Smooth muscle cell (in vitro differentiated cells): ENCODE results near the gene KIRREL2. TPM values are rescaled to one million over a fixed set of nuclear protein-coding genes. Genes with fewer than 3 reads are reported as not detected.

ENCODE experiments used
- DNase-seq: peaks from one replicate; lab custom pipeline; 2025; ENCODE audit not compliant: unreplicated experiment; lab: John Stamatoyannopoulos, UW
- H2AFZ ChIP-seq: fragments of 200-600 bp; sonication (generic); 2 replicates; pipeline ENCODE4 v1.6.0; 2016; ENCODE audit warnings: antibody characterized with exemption, low read depth, mild to moderate bottlenecking
- H3F3A ChIP-seq: fragments of 200-600 bp; sonication (generic); 2 replicates; pipeline ENCODE4 v1.6.0; 2017; ENCODE audit warnings: antibody characterized with exemption, low read depth
- H3K27ac ChIP-seq: fragments of 200-600 bp; sonication (generic); 2 replicates; pipeline ENCODE4 v1.5.1; 2016; ENCODE audit warnings: low read depth, mild to moderate bottlenecking
- H3K27me3 ChIP-seq: fragments of 200-600 bp; sonication (generic); 2 replicates; pipeline ENCODE4 v1.6.1; 2016; ENCODE audit warnings: low read depth, mild to moderate bottlenecking
- H3K36me3 ChIP-seq: fragments of 200-600 bp; sonication (generic); 2 replicates; pipeline ENCODE4 v1.5.1; 2016; ENCODE audit warnings: low read depth
- H3K4me1 ChIP-seq: fragments of 200-600 bp; sonication (generic); 2 replicates; pipeline ENCODE4 v1.5.1; 2016; ENCODE audit warnings: low read depth
- H3K4me2 ChIP-seq: fragments of 200-600 bp; sonication (generic); 2 replicates; pipeline ENCODE4 v1.6.0; 2016; ENCODE audit warnings: mild to moderate bottlenecking
- H3K4me3 ChIP-seq: fragments of 200-600 bp; sonication (generic); 2 replicates; pipeline ENCODE4 v1.5.1; 2016; ENCODE audit warnings: mild to moderate bottlenecking
- H3K79me2 ChIP-seq: fragments of 200-600 bp; sonication (generic); 2 replicates; pipeline ENCODE4 v1.6.0; 2016; ENCODE audit warnings: low read depth, mild to moderate bottlenecking
- H3K9ac ChIP-seq: fragments of 200-600 bp; sonication (generic); 2 replicates; pipeline ENCODE4 v1.6.0; 2016; ENCODE audit warnings: low read depth
- H3K9me3 ChIP-seq: fragments of 200-600 bp; sonication (generic); replicated peaks from 2 replicates; pipeline ENCODE4 v1.5.1; 2016; ENCODE audit warnings: low read depth
- H4K20me1 ChIP-seq: fragments of 200-600 bp; sonication (generic); 2 replicates; pipeline ENCODE4 v1.6.0; 2016; ENCODE audit warnings: low read depth
- WGBS: methylation state at CpG from one replicate; pipeline ENCODE4 v1.1.7; 2016; ENCODE audit warnings: low lambda C conversion rate; 5-methylcytosine and 5-hydroxymethylcytosine counted together
- polyA plus RNA-seq: library from polyadenylated mRNA; unstranded; fragments of >200 nt; fragmentation: Nextera tagmentation; extraction: Ambion mirVana; gene quantifications from 2 replicates; pipeline ENCODE4 v1.2.1, GENCODE V29; 2016
- total RNA-seq: library from RNA; depleted of rRNA; stranded (reverse); fragments of >200 nt; gene quantifications from 2 replicates; pipeline ENCODE4 v1.2.3, GENCODE V29; 2014
- TF ChIP-seq, protein P1 (sequence below): fragments of 200-600 bp; sonication (generic); IDR thresholded peaks from 2 replicates; pipeline ENCODE4 v1.5.1; 2017; ENCODE audit warnings: borderline replicate concordance, mild to moderate bottlenecking, antibody characterized with exemption; ENCODE audit not compliant: insufficient read depth, poor library complexity, severe bottlenecking

KIRREL2 gene
- total and polyA plus RNA-seq, 2 experiments from 2014 or later, result 0.56 to 2.1 TPM

DNA sequence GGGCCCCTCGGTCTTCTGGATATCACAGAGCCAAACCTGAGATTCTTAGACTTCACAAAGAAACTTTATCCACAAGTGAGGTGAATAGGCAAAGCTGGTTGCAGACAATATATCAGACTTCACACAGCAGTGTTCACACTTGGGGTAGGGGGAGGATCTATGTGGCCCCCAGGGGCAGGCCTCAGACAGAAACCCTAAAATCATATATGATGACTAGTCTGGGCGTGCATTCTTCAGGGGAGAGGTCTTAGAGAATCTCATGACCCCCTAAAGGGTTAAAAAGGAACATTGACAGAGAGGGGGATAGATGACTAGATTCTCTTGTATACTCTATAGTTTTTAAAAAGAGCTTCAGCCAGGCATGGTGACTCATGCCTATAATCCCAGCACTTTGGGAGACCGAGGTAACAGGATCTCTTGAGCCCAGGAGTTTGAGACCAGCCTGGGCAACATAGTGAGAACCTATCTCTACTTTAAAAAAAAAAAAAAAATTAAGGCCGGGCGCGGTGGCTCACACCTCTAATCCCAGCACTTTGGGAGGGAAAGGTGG is 48.5 kb downstream of the KIRREL2 start:
- Histone ChIP-seq H3K27ac (peak overlapping the region; percentile 46), H4K20me1 (no peaks in the 10 kb centered on the region), H3K9me3 (no peaks in the 10 kb centered on the region), H3K4me3 (no peak overlapping the region), H3K4me1 (peaks cover 11% of the 10 kb centered on the region), H3K9ac (no peak overlapping the region), H2AFZ (no peak overlapping the region), H3K36me3 (no peaks in the 10 kb centered on the region), H3K27me3 (no peaks in the 10 kb centered on the region), H3F3A (peaks cover 22% of the 10 kb centered on the region), H3K4me2 (peak overlapping the region; percentile 8), H3K79me2 (no peaks in the 10 kb centered on the region)
- WGBS, result 54% methylated on average over 6 of the region's 6 CpGs
- TF ChIP-seq, protein P1, sequence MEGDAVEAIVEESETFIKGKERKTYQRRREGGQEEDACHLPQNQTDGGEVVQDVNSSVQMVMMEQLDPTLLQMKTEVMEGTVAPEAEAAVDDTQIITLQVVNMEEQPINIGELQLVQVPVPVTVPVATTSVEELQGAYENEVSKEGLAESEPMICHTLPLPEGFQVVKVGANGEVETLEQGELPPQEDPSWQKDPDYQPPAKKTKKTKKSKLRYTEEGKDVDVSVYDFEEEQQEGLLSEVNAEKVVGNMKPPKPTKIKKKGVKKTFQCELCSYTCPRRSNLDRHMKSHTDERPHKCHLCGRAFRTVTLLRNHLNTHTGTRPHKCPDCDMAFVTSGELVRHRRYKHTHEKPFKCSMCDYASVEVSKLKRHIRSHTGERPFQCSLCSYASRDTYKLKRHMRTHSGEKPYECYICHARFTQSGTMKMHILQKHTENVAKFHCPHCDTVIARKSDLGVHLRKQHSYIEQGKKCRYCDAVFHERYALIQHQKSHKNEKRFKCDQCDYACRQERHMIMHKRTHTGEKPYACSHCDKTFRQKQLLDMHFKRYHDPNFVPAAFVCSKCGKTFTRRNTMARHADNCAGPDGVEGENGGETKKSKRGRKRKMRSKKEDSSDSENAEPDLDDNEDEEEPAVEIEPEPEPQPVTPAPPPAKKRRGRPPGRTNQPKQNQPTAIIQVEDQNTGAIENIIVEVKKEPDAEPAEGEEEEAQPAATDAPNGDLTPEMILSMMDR, result no peak
- DNase-seq, result no peak

DNA sequence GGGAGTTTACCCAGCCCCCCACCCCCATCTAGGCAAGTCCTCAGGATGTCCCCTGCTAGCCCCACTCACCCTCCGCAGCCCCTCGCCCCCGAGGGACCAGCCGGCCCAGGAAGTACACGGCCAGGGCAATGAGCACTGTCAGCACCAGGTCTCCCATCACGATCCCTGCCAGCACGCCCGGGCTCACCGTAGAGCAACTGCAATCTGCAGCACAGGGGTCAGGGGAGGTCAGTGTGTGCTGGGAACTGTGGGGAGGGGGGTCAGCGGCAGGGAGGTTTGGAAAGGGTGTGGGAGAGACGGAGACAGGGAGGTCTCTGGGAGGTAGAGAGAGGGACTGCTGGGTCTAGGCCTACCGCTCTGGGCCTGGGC is 50.6 kb downstream of the KIRREL2 start:
- Histone ChIP-seq H3K9ac (no peak overlapping the region), H3K9me3 (no peaks in the 10 kb centered on the region), H3K4me2 (no peak overlapping the region), H2AFZ (no peak overlapping the region), H4K20me1 (no peaks in the 10 kb centered on the region), H3K27ac (no peak overlapping the region), H3K79me2 (no peaks in the 10 kb centered on the region), H3K4me3 (no peak overlapping the region), H3K27me3 (no peaks in the 10 kb centered on the region), H3K36me3 (no peaks in the 10 kb centered on the region), H3K4me1 (no peaks in the 10 kb centered on the region), H3F3A (peaks cover 21% of the 10 kb centered on the region)
- TF ChIP-seq, protein P1, result no peak
- no peak for DNase-seq
- WGBS, result 74% methylated on average over 12 of the region's 12 CpGs

DNA sequence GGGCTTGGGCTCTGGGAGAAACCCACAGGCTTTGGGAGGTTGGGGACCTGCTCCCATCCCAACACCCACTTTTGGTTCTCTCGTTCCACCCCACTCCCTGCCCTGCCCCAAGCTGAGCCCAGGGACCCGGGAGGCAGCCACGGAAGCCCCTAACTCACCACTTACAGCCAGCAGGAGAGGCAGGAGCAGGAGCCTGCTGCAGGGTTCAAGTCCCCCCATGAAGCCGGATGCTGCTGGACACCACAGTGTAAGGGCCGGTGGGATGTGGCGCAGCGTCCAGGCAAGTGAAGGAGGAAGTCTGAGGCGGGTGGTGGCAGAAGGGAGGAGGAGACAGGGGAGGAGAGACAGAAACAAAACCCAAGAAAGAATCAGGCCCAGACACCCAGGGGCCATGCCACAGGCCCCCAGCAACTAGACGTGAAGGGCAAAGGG is 51.3 kb downstream of the KIRREL2 start, which contains the start of gene TYROBP:
Gene TYROBP, minus strand, starts transcription at position 286 of the 432 bp plus-strand sequence. Its CDS starts 67 bp downstream, at position 219.
- no peak within 1 kb of the TSS for H3K9ac ChIP-seq
- TF ChIP-seq, protein P1, result no peak
- no peak within 1 kb of the TSS for H3K4me3 ChIP-seq
- no peak within 1 kb of the TSS for H3K27ac ChIP-seq
- H3K36me3 ChIP-seq, result no peaks in the 10 kb centered on the region
- no peaks in the 10 kb centered on the region for H3K4me1 ChIP-seq
- no peak within 1 kb of the TSS for H2AFZ ChIP-seq
- DNase-seq, result no peak
- H3F3A ChIP-seq, result peaks cover 15% of the 10 kb centered on the region
- WGBS, result 94% methylated on average over 9 of the region's 9 CpGs
- H3K79me2 ChIP-seq, result no peaks in the 10 kb centered on the region
- H3K4me2 ChIP-seq, result no peak within 1 kb of the TSS
- no peaks in the 10 kb centered on the region for H4K20me1 ChIP-seq
- no peaks in the 10 kb centered on the region for H3K27me3 ChIP-seq
- no peaks in the 10 kb centered on the region for H3K9me3 ChIP-seq
